ENCODE measurements around the gene QRICH1. TPM values are rescaled to one million over a fixed set of nuclear protein-coding genes. Genes with fewer than 3 reads are reported as not detected.

The QRICH1 gene
- total and polyA plus RNA-seq, 2 of the 13 experiments (the other 11 are each of a cell fraction or from before 2014, with no cell fraction given), result 52.6 to 102 TPM

DNA sequence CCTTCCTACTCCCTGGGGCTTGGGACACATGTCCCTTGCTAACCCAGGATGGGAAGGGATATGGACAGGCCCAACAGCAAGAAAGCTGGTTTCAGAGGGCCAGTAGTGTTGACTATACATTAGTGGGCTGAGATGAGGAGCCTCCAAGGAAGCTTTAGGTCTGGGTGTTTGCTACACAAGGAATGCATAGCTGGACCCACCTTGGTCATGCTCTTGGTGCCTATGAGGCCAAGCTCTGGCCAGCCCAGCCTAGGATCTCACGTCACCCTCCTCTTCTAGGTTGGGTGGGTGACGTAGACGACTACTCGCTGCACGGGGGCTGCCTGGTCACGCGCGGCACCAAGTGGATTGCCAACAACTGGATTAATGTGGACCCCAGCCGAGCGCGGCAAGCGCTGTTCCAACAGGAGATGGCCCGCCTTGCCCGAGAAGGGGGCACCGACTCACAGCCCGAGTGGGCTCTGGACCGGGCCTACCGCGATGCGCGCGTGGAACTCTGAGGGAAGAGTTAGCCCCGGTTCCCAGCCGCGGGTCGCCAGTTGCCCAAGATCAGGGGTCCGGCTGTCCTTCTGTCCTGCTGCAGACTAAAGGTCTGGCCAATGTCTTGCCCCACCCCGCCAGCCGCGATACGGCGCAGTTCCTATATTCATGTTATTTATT is 87.3 kb downstream of the QRICH1 start (continued):
- TF ChIP-seq, protein P1, sequence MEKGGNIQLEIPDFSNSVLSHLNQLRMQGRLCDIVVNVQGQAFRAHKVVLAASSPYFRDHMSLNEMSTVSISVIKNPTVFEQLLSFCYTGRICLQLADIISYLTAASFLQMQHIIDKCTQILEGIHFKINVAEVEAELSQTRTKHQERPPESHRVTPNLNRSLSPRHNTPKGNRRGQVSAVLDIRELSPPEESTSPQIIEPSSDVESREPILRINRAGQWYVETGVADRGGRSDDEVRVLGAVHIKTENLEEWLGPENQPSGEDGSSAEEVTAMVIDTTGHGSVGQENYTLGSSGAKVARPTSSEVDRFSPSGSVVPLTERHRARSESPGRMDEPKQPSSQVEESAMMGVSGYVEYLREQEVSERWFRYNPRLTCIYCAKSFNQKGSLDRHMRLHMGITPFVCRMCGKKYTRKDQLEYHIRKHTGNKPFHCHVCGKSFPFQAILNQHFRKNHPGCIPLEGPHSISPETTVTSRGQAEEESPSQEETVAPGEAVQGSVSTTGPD (CRISPR knock-in tag; IDR thresholded peaks at IDR 0.05), result no peak
- TF ChIP-seq TEAD2 (CRISPR knock-in tag; IDR thresholded peaks at IDR 0.05), result no peak
- 0 out of 2 replicates have a peak, but pooled peaks have one; percentile 68 for TF ChIP-seq ZNF264 (CRISPR knock-in tag; IDR thresholded peaks at IDR 0.05)
- TF ChIP-seq MTF2 (CRISPR knock-in tag; IDR thresholded peaks at IDR 0.05; ENCODE audit: borderline replicate concordance), result 0 out of 2 replicates have a peak, but pooled peaks have one; percentile 41
- TF ChIP-seq CBX1 (IDR thresholded peaks at IDR 0.05; ENCODE audit: low read depth), result peak; percentile 1
- TF ChIP-seq MBNL3 (CRISPR knock-in tag; conservative IDR thresholded peaks at IDR 0.05), result no peak
- TF ChIP-seq XBP1 (CRISPR knock-in tag; IDR thresholded peaks at IDR 0.05), result 0 out of 2 replicates have a peak, but pooled peaks have one; percentile 29
- no peak for TF ChIP-seq FOXK2 (IDR thresholded peaks at IDR 0.05)
- TF ChIP-seq KDM4B (CRISPR knock-in tag; IDR thresholded peaks at IDR 0.05), result 0 out of 2 replicates have a peak, but pooled peaks have one; percentile 15
- no peak for TF ChIP-seq JDP2 (CRISPR knock-in tag; IDR thresholded peaks at IDR 0.05; ENCODE audit: borderline replicate concordance)
- 0 out of 2 replicates have a peak, but pooled peaks have one; percentile 66 for TF ChIP-seq ZNF224 (CRISPR knock-in tag; IDR thresholded peaks at IDR 0.05)
- TF ChIP-seq SOX13 (IDR thresholded peaks at IDR 0.05), result 0 out of 2 replicates have a peak, but pooled peaks have one; percentile 5
- TF ChIP-seq SOX13 (CRISPR knock-in tag; conservative IDR thresholded peaks at IDR 0.05 in 1 of 2, IDR thresholded peaks at IDR 0.05 in 1 of 2), result no peak
- TF ChIP-seq, protein P2, sequence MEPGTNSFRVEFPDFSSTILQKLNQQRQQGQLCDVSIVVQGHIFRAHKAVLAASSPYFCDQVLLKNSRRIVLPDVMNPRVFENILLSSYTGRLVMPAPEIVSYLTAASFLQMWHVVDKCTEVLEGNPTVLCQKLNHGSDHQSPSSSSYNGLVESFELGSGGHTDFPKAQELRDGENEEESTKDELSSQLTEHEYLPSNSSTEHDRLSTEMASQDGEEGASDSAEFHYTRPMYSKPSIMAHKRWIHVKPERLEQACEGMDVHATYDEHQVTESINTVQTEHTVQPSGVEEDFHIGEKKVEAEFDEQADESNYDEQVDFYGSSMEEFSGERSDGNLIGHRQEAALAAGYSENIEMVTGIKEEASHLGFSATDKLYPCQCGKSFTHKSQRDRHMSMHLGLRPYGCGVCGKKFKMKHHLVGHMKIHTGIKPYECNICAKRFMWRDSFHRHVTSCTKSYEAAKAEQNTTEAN (CRISPR knock-in tag; conservative IDR thresholded peaks at IDR 0.05), result 0 out of 2 replicates have a peak, but pooled peaks have one; percentile 47
- peak; percentile 6; the same call in 1 of the 2 replicates for TF ChIP-seq ZNF292 (CRISPR knock-in tag; IDR thresholded peaks at IDR 0.05; ENCODE audit: borderline replicate concordance, low read depth)
- TF ChIP-seq, protein P3, sequence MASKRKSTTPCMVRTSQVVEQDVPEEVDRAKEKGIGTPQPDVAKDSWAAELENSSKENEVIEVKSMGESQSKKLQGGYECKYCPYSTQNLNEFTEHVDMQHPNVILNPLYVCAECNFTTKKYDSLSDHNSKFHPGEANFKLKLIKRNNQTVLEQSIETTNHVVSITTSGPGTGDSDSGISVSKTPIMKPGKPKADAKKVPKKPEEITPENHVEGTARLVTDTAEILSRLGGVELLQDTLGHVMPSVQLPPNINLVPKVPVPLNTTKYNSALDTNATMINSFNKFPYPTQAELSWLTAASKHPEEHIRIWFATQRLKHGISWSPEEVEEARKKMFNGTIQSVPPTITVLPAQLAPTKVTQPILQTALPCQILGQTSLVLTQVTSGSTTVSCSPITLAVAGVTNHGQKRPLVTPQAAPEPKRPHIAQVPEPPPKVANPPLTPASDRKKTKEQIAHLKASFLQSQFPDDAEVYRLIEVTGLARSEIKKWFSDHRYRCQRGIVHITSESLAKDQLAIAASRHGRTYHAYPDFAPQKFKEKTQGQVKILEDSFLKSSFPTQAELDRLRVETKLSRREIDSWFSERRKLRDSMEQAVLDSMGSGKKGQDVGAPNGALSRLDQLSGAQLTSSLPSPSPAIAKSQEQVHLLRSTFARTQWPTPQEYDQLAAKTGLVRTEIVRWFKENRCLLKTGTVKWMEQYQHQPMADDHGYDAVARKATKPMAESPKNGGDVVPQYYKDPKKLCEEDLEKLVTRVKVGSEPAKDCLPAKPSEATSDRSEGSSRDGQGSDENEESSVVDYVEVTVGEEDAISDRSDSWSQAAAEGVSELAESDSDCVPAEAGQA (IDR thresholded peaks at IDR 0.05; ENCODE audit: low read depth), result no peak
- TF ChIP-seq, protein P3 (CRISPR knock-in tag; IDR thresholded peaks at IDR 0.05; ENCODE audit: borderline replicate concordance), result 0 out of 2 replicates have a peak, but pooled peaks have one; percentile 82
- TF ChIP-seq ZNF3 (CRISPR knock-in tag; IDR thresholded peaks at IDR 0.05), result no peak
- TF ChIP-seq ZNF256 (CRISPR knock-in tag; conservative IDR thresholded peaks at IDR 0.05), result no peak; the same call in 1 of the 2 replicates
- TF ChIP-seq MIER3 (CRISPR knock-in tag; IDR thresholded peaks at IDR 0.05; ENCODE audit: borderline replicate concordance), result no peak
- peak; percentile 84 for TF ChIP-seq CREB1 (IDR thresholded peaks at IDR 0.05)
- TF ChIP-seq CREB1 (CRISPR knock-in tag; IDR thresholded peaks at IDR 0.05), result no peak
- TF ChIP-seq ZNF605 (CRISPR knock-in tag; IDR thresholded peaks at IDR 0.05), result 0 out of 2 replicates have a peak, but pooled peaks have one; percentile 2
- no peak for TF ChIP-seq NFE2L2 (IDR thresholded peaks at IDR 0.05; ENCODE audit: low read length)

Measured in HepG2 (cell line).